Breast epithelium (tissue), 3 donors: Measurements from ENCODE around the gene SIGMAR1.

Experiments used
- POLR2AphosphoS5 ChIP-seq, 3 donors: sonication (generic); formaldehyde crosslinking; IDR thresholded peaks; one replicate each; pipeline ENCODE4 v1.6.1; 2017; ENCODE audit warnings: antibody characterized with exemption in 3 of 3
- TF ChIP-seq, protein P1 (sequence below), 3 donors: fragments of 450-650 bp; IDR thresholded peaks; one replicate each; pipeline ENCODE4 v1.5.1; 2016 to 2017; ENCODE audit warnings: antibody characterized with exemption in 3 of 3, mild to moderate bottlenecking in 3 of 3, moderate library complexity in 3 of 3

DNA sequence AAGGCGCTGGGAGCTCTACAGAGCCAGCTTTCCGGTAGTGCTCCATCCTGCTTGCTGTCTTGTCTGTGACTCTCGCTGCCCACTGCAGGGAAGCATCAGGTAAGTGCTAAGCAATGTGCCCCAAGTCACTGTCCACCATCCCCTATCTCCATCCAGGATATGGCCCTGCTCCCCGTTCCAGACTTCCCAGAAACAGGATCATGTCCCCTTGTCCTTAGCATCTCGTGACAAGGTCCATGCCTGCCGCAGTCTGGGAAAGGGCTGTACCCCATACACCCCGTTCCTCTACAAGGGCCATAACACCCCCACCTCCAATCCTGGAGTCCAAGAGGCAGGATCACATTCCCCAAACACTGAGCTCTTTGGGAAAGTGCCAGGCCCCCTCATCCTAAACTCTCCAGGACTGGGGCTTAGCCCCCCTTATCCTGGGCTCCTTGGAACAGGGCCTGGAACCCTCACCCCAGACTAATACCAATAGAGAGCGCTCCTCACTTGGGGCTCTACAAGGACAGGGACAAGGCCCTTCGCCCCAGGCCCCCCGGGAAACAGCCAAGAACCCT lies 26.3 kb downstream of the SIGMAR1 start:
- TF ChIP-seq, protein P1, sequence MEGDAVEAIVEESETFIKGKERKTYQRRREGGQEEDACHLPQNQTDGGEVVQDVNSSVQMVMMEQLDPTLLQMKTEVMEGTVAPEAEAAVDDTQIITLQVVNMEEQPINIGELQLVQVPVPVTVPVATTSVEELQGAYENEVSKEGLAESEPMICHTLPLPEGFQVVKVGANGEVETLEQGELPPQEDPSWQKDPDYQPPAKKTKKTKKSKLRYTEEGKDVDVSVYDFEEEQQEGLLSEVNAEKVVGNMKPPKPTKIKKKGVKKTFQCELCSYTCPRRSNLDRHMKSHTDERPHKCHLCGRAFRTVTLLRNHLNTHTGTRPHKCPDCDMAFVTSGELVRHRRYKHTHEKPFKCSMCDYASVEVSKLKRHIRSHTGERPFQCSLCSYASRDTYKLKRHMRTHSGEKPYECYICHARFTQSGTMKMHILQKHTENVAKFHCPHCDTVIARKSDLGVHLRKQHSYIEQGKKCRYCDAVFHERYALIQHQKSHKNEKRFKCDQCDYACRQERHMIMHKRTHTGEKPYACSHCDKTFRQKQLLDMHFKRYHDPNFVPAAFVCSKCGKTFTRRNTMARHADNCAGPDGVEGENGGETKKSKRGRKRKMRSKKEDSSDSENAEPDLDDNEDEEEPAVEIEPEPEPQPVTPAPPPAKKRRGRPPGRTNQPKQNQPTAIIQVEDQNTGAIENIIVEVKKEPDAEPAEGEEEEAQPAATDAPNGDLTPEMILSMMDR (IDR thresholded peaks at IDR 0.05): no peak
- TF ChIP-seq POLR2AphosphoS5 (IDR thresholded peaks at IDR 0.05): no peak
